GM12865 (cell line): Measurements from ENCODE around the gene CNTNAP2.

Source experiments
- DNase-seq: peaks from one replicate; pipeline ENCODE4 v3.0.0; 2010; ENCODE audit warnings: low read depth
- H3K4me3 ChIP-seq: 2 replicates; pipeline ENCODE4 v1.5.1; 2011; ENCODE audit warnings: mild to moderate bottlenecking, low read depth, low read length, control low read depth
- TF ChIP-seq, protein P1 (sequence below): IDR thresholded peaks from 2 replicates; pipeline ENCODE4 v1.5.1; 2011; ENCODE audit warnings: low read length, control low read depth, low read depth, inconsistent platforms; ENCODE audit not compliant: insufficient read depth; ENCODE audit errors: missing control alignments

Gene CNTNAP2

DNA sequence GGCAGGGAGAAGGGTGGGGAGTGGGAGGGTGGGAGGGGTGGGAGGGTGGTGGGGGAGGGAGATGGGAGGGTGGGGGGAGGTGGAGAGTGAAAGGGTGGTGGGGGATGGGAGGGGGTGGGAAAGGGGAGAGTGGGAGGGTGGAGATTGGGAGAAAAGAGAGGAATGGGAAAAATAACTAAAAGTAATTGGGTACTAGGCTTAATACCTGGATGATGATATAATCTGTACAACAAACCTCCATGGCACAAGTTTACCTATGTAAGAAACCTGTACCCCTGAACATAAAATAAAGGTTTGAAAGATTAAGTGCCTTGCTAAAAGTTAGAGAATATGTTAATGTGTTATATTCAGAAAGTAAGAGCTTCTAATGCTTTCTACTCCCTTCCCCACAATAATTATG, 564.9 kb downstream of the CNTNAP2 start:
- TF ChIP-seq, protein P1, sequence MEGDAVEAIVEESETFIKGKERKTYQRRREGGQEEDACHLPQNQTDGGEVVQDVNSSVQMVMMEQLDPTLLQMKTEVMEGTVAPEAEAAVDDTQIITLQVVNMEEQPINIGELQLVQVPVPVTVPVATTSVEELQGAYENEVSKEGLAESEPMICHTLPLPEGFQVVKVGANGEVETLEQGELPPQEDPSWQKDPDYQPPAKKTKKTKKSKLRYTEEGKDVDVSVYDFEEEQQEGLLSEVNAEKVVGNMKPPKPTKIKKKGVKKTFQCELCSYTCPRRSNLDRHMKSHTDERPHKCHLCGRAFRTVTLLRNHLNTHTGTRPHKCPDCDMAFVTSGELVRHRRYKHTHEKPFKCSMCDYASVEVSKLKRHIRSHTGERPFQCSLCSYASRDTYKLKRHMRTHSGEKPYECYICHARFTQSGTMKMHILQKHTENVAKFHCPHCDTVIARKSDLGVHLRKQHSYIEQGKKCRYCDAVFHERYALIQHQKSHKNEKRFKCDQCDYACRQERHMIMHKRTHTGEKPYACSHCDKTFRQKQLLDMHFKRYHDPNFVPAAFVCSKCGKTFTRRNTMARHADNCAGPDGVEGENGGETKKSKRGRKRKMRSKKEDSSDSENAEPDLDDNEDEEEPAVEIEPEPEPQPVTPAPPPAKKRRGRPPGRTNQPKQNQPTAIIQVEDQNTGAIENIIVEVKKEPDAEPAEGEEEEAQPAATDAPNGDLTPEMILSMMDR: no peak
- no peak overlapping the region for H3K4me3 ChIP-seq
- DNase-seq: no peak

DNA sequence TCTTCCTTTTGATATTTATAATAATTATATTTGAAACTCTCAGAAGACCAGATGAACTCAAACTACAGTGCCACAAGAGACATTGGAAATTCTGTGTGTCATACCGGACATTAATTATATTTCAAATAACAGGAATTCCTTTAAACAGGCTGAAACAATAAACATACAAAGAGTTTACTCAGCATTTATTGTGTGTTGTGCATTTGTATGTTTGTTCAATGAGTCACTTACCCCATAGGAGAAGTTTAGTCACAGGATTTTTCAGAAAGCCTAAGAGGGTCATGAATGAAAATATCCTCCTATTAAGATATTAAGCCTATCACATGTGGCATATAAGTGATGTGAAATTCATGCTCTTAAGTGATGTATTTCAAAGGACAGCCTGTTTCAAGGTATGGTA, 566.8 kb downstream of the CNTNAP2 start:
- DNase-seq: no peak
- TF ChIP-seq, protein P1: no peak
- H3K4me3 ChIP-seq: no peak overlapping the region

DNA sequence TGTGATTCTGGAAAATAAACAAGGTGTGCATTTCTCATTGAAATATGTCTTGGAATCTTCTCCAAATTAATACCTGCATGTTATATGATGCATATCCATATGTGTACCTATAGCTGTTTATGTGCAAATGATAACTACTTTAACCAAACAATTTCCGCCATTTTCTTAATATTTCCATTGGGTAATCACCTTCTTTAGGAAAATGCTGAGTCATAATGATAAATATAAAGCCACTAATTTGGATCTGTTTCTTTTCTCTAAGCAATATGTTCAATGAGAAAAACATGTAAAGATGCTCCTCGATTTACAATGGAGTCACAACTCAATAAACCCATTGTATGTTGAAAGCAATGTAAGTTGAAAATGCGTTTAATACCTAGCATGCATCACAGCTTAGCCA, 574.4 kb downstream of the CNTNAP2 start:
- no peak overlapping the region for H3K4me3 ChIP-seq
- TF ChIP-seq, protein P1: no peak
- no peak for DNase-seq

DNA sequence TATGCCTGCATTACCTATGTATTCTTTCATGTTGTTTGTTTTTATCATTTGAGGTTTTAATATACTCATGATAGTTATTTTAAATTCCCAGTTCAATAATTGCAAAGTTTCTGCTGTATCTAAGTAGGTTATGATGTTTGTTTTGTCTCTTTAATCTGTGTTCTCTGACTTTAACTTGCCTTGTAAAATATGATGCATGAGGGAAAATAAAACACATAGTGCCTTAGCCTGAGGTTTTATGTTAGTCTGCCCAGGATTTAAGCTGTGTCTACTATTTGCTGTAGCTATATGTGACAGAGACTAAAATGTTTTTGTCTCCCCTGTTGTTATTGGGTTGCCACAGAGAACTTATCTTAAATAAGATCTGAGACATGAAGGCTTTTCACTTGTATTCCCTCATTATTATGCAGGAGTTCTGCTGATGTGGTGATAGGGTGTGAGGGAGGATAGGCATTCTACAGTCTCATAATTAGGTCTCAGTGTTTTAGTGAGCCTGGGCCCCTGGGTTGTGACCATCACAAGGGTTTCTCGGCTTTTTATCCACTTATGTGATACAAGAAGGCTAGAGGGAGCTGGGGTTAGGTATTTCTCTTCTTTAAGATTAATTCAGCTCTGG, 582.5 kb downstream of the CNTNAP2 start:
- TF ChIP-seq, protein P1: no peak
- H3K4me3 ChIP-seq: no peak overlapping the region
- DNase-seq: no peak

DNA sequence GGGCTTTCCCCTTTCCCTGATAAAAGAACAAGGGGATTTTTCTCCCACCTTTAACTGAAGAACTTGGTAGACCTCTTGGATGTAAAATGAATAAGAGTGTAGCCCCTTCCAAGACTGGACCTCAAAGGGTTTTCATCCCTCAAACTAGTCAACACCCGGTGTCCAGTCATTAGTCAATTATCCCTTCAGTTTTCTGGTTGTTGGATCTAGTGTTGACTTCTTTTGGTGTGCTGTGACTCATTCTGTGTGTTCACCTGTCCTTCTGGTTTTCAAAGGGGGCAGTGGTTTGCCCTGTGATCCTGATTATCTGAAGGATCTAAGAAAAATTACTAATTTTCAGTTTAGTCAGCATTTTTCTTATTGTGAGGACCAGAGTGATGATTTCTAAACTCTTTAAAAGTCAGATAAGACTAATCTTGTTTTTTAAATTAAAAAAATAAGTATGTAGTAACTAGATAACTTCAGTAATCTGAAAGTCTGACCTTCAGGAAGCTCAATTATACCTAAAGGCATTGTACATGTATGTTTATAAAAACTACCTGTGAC, 583.5 kb downstream of the CNTNAP2 start:
- TF ChIP-seq, protein P1: no peak
- H3K4me3 ChIP-seq: no peak overlapping the region
- no peak for DNase-seq

DNA sequence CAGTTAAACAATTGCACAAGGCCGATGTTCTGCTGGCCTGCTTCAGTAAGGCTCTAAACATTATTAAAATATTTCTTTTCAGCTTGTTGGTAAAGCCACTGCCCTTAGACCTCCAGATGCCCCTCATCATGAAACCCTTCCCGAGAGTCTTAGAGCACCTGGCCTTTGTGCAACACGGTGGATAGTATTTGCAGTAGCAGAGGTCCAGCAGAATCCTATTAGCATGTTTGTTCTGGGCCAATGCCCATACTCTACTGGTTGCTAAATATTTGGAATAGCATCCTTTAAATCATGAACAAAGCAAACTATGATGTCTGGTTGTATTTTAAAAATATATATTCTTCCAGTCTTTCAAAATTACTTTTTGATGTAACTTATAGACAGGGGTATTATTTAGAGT, 584.6 kb downstream of the CNTNAP2 start:
- H3K4me3 ChIP-seq: no peak overlapping the region
- TF ChIP-seq, protein P1: no peak
- DNase-seq: no peak

DNA sequence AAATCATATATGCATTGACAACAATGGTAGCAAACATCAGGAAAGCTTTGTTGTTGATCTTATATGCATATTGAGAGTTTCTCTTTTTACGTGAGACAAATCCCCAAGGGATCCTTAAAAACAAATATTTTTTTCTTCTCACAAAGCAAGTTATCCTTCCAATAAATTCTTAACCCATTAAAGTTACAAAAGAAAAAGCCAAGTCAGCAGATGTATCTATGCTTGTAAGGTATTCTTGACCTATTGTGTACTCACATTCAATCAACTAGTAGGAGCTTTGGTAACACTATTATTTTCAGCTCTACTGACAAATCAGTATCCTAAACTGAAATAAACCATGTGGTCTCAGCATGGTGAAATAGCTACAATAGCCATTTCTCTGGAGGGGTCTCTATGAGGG, 586.3 kb downstream of the CNTNAP2 start:
- no peak for DNase-seq
- TF ChIP-seq, protein P1: no peak
- H3K4me3 ChIP-seq: no peak overlapping the region
